GM12878 (cell line): Measurements from ENCODE around the gene DBR1. TPM values are rescaled to one million over a fixed set of nuclear protein-coding genes. Genes with fewer than 3 reads are reported as not detected.

Experiments used
- ATAC-seq: fragments of 200-7000 bp; cut with Tn5 transposase; 3 replicates; pipeline ENCODE4 v1.9.1; 2020; ENCODE audit warnings: mild to moderate bottlenecking, moderate library complexity
- BruUV-seq: library from RNA; stranded (reverse); fragments of 400-500 nt; replicated peaks from 2 replicates; lab custom pipeline; 2021; lab: Mats Ljungman, UMichigan
- CTCF ChIA-PET: fragments of 300-600 bp; sonication (Branson Sonifier 250); formaldehyde crosslinking; extraction: SDS; loops from one replicate; lab custom pipeline; 2021; ENCODE audit warnings: inconsistent platforms; lab: Yijun Ruan, JAX
- POLR2A ChIA-PET: fragments of 350-600 bp; formaldehyde crosslinking; extraction: SDS; loops from one replicate; lab custom pipeline; 2021; ENCODE audit warnings: inconsistent platforms; lab: Charles Lee
- RAD21 ChIA-PET: fragments of 300-600 bp; sonication (Branson Sonifier 250); formaldehyde crosslinking; loops from one replicate; lab custom pipeline; 2023; ENCODE audit warnings: antibody characterized with exemption; ENCODE audit not compliant: unreplicated experiment; lab: Charles Lee
- SMC1A ChIA-PET: fragments of 300-600 bp; sonication (Branson Sonifier 250); formaldehyde crosslinking; loops from one replicate; lab custom pipeline; 2023; ENCODE audit not compliant: unreplicated experiment, uncharacterized antibody; lab: Charles Lee
- DNase-seq: peaks from one replicate; pipeline ENCODE4 v3.0.0-alpha.2; 2011; ENCODE audit warnings: low read depth, low spot score
- FAIRE-seq: peaks from 3 replicates; lab custom pipeline; 2011; peaks lifted over from hg19 to GRCh38; lab: Jason Lieb, UNC
- H2AFZ ChIP-seq: 2 replicates; pipeline ENCODE4 v1.6.0; 2011; ENCODE audit warnings: low read depth, low read length, control low read depth; ENCODE audit not compliant: control insufficient read depth
- H3K27ac ChIP-seq: 2 replicates; pipeline ENCODE4 v1.5.1; 2011; ENCODE audit warnings: control low read depth; ENCODE audit not compliant: control insufficient read depth, insufficient read depth
- H3K27me3 ChIP-seq, 2 experiments: replicated peaks in 1 of 2; 2 replicates each; pipeline versions ENCODE4 v1.6.0 to v1.6.1; 2011; ENCODE audit warnings: low read length in 1 of 2; ENCODE audit not compliant: control insufficient read depth in 2 of 2, insufficient read depth in 2 of 2
- H3K36me3 ChIP-seq, 2 experiments: 2 replicates each; pipeline ENCODE4 v1.5.1; 2011; ENCODE audit warnings: low read length in 1 of 2; ENCODE audit not compliant: control insufficient read depth in 2 of 2, insufficient read depth in 2 of 2
- H3K4me1 ChIP-seq: 2 replicates; pipeline ENCODE4 v1.6.1; 2011; ENCODE audit warnings: mild to moderate bottlenecking, low read length, moderate library complexity, mixed read lengths; ENCODE audit not compliant: control insufficient read depth, insufficient read depth
- H3K4me2 ChIP-seq: 2 replicates; pipeline ENCODE4 v1.6.0; 2011; ENCODE audit warnings: control low read depth; ENCODE audit not compliant: control insufficient read depth, insufficient read depth
- H3K4me3 ChIP-seq: fragments of 200-600 bp; sonication (generic); 2 replicates; pipeline ENCODE4 v1.5.1; 2016
- H3K79me2 ChIP-seq: 2 replicates; pipeline ENCODE4 v1.6.0; 2011; ENCODE audit warnings: low read length; ENCODE audit not compliant: control insufficient read depth, insufficient read depth
- H3K9ac ChIP-seq: 2 replicates; pipeline ENCODE4 v1.8.0; 2011; ENCODE audit warnings: low read length, control low read depth, mixed read lengths; ENCODE audit not compliant: control insufficient read depth, insufficient read depth
- H3K9me3 ChIP-seq: replicated peaks from 3 replicates; pipeline ENCODE4 v1.5.1; 2011; ENCODE audit warnings: mild to moderate bottlenecking, low read length; ENCODE audit not compliant: control insufficient read depth, insufficient read depth
- H4K20me1 ChIP-seq: 2 replicates; pipeline ENCODE4 v1.6.0; 2011; ENCODE audit not compliant: control insufficient read depth, insufficient read depth
- RAD51 ChIP-seq: fragments of 450-650 bp; IDR thresholded peaks from 2 replicates; pipeline ENCODE4 v1.6.1; 2016; ENCODE audit warnings: moderate library complexity, mild to moderate bottlenecking, inconsistent platforms
- RELA ChIP-seq: fragments of 450-650 bp; IDR thresholded peaks from 2 replicates; pipeline ENCODE4 v1.8.0; 2014; ENCODE audit warnings: borderline replicate concordance; ENCODE audit not compliant: partially characterized antibody
- TARDBP ChIP-seq: IDR thresholded peaks from 2 replicates; pipeline ENCODE4 v1.6.1; 2016; ENCODE audit warnings: borderline replicate concordance
- YBX1 ChIP-seq: fragments of 450-650 bp; IDR thresholded peaks from 2 replicates; pipeline ENCODE4 v1.6.1; 2016; ENCODE audit warnings: antibody characterized with exemption
- ZBTB11 ChIP-seq: fragments of 450-650 bp; formaldehyde crosslinking; IDR thresholded peaks from 2 replicates; pipeline ENCODE4 v1.5.0; 2022; ENCODE audit warnings: mild to moderate bottlenecking, missing genetic modification characterization
- ZNF622 ChIP-seq: fragments of 450-650 bp; IDR thresholded peaks from 2 replicates; pipeline ENCODE4 v1.6.1; 2017; ENCODE audit warnings: mild to moderate bottlenecking, inconsistent platforms
- WGBS: methylation state at CpG from one replicate; pipeline ENCODE4 v1.1.6; 2016; ENCODE audit warnings: low lambda C conversion rate; ENCODE audit not compliant: insufficient replicate concordance, insufficient coverage; ENCODE audit errors: missing lambda C conversion rate; 5-methylcytosine and 5-hydroxymethylcytosine counted together
- in situ Hi-C: fragments of 300-500 bp; cut with MboI; formaldehyde crosslinking; loops from 9 replicates; pipeline ENCODE4 v1.14.3; 2018; ENCODE audit warnings: mixed read lengths
- intact Hi-C: fragments of 100-400 bp; cut with micrococcal nuclease; formaldehyde crosslinking; loops from one replicate; pipeline ENCODE4 v1.14.2; 2022; ENCODE audit not compliant: unreplicated experiment
- polyA plus RNA-seq, 11 experiments: library from polyadenylated mRNA; depleted of rRNA in 4 of 11; unstranded in 6 of 11; stranded (reverse) in 5 of 11; fragments of >200 nt; fragmentation: Nextera tagmentation in 4 of 11; fragmentation: Illumina TruSeq in 1 of 11; extraction: Ambion mirVana in 4 of 11; extraction: Trizol in 1 of 11; gene quantifications; 1 replicate in 1 of 11; 2 replicates in 10 of 11; pipeline versions ENCODE4 v1.2.1 to v1.2.3, GENCODE V29; 2011 to 2016; ENCODE audit warnings: inconsistent platforms in 2 of 11, missing spikeins in 2 of 11, low read depth in 1 of 11
- total RNA-seq, 4 experiments: library from RNA; depleted of rRNA in 3 of 4; stranded (reverse); fragments of >200 nt in 3 of 4; fragmentation: Illumina TruSeq in 1 of 4; extraction: Trizol in 1 of 4; gene quantifications; 2 replicates each; pipeline versions ENCODE4 v1.2.1 to v1.2.3, GENCODE V29; 2013 to 2021
- TF ChIP-seq, protein P1 (sequence below): fragments of 450-650 bp; IDR thresholded peaks from 2 replicates; pipeline ENCODE4 v1.6.1; 2017; ENCODE audit warnings: mild to moderate bottlenecking, moderate library complexity
- TF ChIP-seq, protein P2 (sequence below): fragments of 450-650 bp; IDR thresholded peaks from 2 replicates; pipeline ENCODE4 v1.6.1; 2017; ENCODE audit warnings: mild to moderate bottlenecking

DBR1 gene
- total and polyA plus RNA-seq, 10 of the 15 experiments (the other 5 are each of a cell fraction or from before 2014, with no cell fraction given), result 4.1 to 17.3 (median 15.8) TPM

- no peak overlapping the region for H3K27ac ChIP-seq
- no peak for DNase-seq
- TF ChIP-seq RELA (no peak), ZBTB11 (CRISPR knock-in tag) (no peak), RAD51 (no peak)
- FAIRE-seq, result no peak
- no peaks in the 10 kb centered on the region for H3K79me2 ChIP-seq
- no peak overlapping the region for H3K9ac ChIP-seq
- intact Hi-C loops, result no loop called here
- no peak overlapping the region for H3K4me3 ChIP-seq
- WGBS, result 38% methylated on average over 9 of the region's 9 CpGs
- no peaks in the 10 kb centered on the region for H4K20me1 ChIP-seq
- ChIA-PET CTCF (no interaction called here), RAD21 (no interaction called here), POLR2A (no interaction called here), SMC1A (no interaction called here)
- in situ Hi-C loops, result no loop called here
- no peak for ATAC-seq
- no peak overlapping the region; the same call in 1 of the 2 replicates for H3K4me2 ChIP-seq
- peaks cover 3 to 15% of the 10 kb centered on the region in 2 experiments for H3K27me3 ChIP-seq
- H3K36me3 ChIP-seq, result no peaks in the 10 kb centered on the region
- no peaks in the 10 kb centered on the region for H3K4me1 ChIP-seq
- BruUV-seq, result no TSS peak
- no peaks in the 10 kb centered on the region for H3K9me3 ChIP-seq
- no peak overlapping the region for H2AFZ ChIP-seq
Observed at GRCh38 chr3:138114431-138114918, 60.2 kb downstream of the DBR1 start.

DNA sequence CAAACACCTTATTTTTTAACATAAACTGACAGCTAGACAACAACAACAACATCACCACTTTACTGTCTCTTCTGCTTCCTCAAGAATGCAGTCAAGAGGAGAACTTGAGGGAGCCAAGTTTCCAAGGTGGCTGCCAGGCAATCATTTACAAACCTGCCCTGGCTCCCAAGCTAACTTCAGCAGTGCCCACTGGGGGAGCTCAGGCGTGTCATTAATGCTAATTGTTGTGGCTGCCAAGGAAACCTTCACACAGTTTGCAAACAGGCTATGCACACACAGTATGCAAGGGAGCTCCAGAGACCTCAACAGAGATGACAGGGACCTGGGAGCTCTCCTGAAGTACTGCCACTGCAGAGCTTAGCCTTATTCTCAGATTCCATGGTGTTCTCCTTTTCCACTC is 61.4 kb downstream of the DBR1 start:
- H3K79me2 ChIP-seq, result no peaks in the 10 kb centered on the region
- in situ Hi-C loops (no loop called here), intact Hi-C loops (no loop called here)
- no peak overlapping the region for H3K27ac ChIP-seq
- no peak overlapping the region for H3K4me2 ChIP-seq
- no TSS peak for BruUV-seq
- H3K36me3 ChIP-seq, result no peaks in the 10 kb centered on the region
- H2AFZ ChIP-seq, result no peak overlapping the region
- no peak overlapping the region for H3K9ac ChIP-seq
- no peaks in the 10 kb centered on the region for H3K4me1 ChIP-seq
- no peak for FAIRE-seq
- no peak for ATAC-seq
- peaks cover 3 to 15% of the 10 kb centered on the region in 2 experiments for H3K27me3 ChIP-seq
- CTCF ChIA-PET, result interaction anchor here (0.8 kb wide), 1 partner anchor 46 kb away, joined by 3 read pairs; no protein-coding TSS in a partner anchor
- no peaks in the 10 kb centered on the region for H4K20me1 ChIP-seq
- no peak for DNase-seq
- no peaks in the 10 kb centered on the region for H3K9me3 ChIP-seq
- H3K4me3 ChIP-seq, result no peak overlapping the region
- WGBS, result 0% methylated on average over 1 of the region's 1 CpG
- SMC1A ChIA-PET, result no interaction called here
- RAD21 ChIA-PET, result no interaction called here
- POLR2A ChIA-PET, result no interaction called here
- TF ChIP-seq, protein P1, sequence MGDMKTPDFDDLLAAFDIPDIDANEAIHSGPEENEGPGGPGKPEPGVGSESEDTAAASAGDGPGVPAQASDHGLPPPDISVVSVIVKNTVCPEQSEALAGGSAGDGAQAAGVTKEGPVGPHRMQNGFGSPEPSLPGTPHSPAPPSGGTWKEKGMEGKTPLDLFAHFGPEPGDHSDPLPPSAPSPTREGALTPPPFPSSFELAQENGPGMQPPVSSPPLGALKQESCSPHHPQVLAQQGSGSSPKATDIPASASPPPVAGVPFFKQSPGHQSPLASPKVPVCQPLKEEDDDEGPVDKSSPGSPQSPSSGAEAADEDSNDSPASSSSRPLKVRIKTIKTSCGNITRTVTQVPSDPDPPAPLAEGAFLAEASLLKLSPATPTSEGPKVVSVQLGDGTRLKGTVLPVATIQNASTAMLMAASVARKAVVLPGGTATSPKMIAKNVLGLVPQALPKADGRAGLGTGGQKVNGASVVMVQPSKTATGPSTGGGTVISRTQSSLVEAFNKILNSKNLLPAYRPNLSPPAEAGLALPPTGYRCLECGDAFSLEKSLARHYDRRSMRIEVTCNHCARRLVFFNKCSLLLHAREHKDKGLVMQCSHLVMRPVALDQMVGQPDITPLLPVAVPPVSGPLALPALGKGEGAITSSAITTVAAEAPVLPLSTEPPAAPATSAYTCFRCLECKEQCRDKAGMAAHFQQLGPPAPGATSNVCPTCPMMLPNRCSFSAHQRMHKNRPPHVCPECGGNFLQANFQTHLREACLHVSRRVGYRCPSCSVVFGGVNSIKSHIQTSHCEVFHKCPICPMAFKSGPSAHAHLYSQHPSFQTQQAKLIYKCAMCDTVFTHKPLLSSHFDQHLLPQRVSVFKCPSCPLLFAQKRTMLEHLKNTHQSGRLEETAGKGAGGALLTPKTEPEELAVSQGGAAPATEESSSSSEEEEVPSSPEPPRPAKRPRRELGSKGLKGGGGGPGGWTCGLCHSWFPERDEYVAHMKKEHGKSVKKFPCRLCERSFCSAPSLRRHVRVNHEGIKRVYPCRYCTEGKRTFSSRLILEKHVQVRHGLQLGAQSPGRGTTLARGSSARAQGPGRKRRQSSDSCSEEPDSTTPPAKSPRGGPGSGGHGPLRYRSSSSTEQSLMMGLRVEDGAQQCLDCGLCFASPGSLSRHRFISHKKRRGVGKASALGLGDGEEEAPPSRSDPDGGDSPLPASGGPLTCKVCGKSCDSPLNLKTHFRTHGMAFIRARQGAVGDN, result no peak
- TF ChIP-seq YBX1 (no peak), ZNF622 (no peak), TARDBP (no peak)
- TF ChIP-seq, protein P2, sequence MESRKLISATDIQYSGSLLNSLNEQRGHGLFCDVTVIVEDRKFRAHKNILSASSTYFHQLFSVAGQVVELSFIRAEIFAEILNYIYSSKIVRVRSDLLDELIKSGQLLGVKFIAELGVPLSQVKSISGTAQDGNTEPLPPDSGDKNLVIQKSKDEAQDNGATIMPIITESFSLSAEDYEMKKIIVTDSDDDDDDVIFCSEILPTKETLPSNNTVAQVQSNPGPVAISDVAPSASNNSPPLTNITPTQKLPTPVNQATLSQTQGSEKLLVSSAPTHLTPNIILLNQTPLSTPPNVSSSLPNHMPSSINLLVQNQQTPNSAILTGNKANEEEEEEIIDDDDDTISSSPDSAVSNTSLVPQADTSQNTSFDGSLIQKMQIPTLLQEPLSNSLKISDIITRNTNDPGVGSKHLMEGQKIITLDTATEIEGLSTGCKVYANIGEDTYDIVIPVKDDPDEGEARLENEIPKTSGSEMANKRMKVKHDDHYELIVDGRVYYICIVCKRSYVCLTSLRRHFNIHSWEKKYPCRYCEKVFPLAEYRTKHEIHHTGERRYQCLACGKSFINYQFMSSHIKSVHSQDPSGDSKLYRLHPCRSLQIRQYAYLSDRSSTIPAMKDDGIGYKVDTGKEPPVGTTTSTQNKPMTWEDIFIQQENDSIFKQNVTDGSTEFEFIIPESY, result no peak
